ENCODE results near the gene LRRC10B.

GRCh38 chr11:61522881-61523280 lies 14.3 kb downstream of the LRRC10B start:
- TF ChIP-seq CTCF (conservative IDR thresholded peaks at IDR 0.05 in 1 of 2, IDR thresholded peaks at IDR 0.05 in 1 of 2; ENCODE audit: extremely low read depth in 1 of 2, insufficient read depth in 1 of 2, low read depth in 1 of 2, low read length in 2 of 2) (no peak), EZH2 (IDR thresholded peaks at IDR 0.05; ENCODE audit: borderline replicate concordance, low read length) (no peak)
